Gastroesophageal sphincter (tissue), 4 donors: ENCODE measurements around the gene P2RY14. TPM values are rescaled to one million over a fixed set of nuclear protein-coding genes. Genes with fewer than 3 reads are reported as not detected.

ENCODE experiments used
- ATAC-seq: fragments of 150-250 bp; one replicate; pipeline ENCODE4 v1.9.1; 2016; ENCODE audit warnings: mild to moderate bottlenecking, moderate library complexity
- H3K27ac ChIP-seq, 4 donors: fragments of 200-600 bp; sonication (generic) in 3 of 4; 1 replicate in 3 of 4; 2 replicates in 1 of 4; pipeline ENCODE4 v1.5.1; 2016 to 2019
- H3K27me3 ChIP-seq: fragments of 200-600 bp; sonication (generic); one replicate; pipeline ENCODE4 v1.5.1; 2019
- H3K36me3 ChIP-seq, 2 donors: fragments of 200-600 bp; sonication (generic); one replicate each; pipeline ENCODE4 v1.5.1; 2019; ENCODE audit warnings: control low read depth in 1 of 2
- H3K4me1 ChIP-seq, 3 donors: fragments of 200-600 bp; sonication (generic); 1 replicate in 2 of 3; 2 replicates in 1 of 3; pipeline ENCODE4 v1.5.1; 2016 to 2019; ENCODE audit warnings: control low read depth in 2 of 3
- H3K4me3 ChIP-seq, 2 donors: fragments of 200-600 bp; sonication (generic); one replicate each; pipeline ENCODE4 v1.5.1; 2019; ENCODE audit warnings: mild to moderate bottlenecking in 1 of 2, moderate library complexity in 1 of 2
- H3K9me3 ChIP-seq, 3 donors: fragments of 200-600 bp; sonication (generic); one replicate each; pipeline ENCODE4 v1.5.1; 2017 to 2019; ENCODE audit warnings: control low read depth in 2 of 3
- EP300 ChIP-seq: sonication (generic); formaldehyde crosslinking; IDR thresholded peaks from one replicate; pipeline ENCODE4 v1.6.1; 2017; ENCODE audit warnings: antibody characterized with exemption, mild to moderate bottlenecking
- POLR2A ChIP-seq, 2 donors: fragments of 450-650 bp; IDR thresholded peaks; one replicate each; pipeline ENCODE4 v1.6.1; 2017; ENCODE audit warnings: antibody characterized with exemption in 2 of 2, mild to moderate bottlenecking in 2 of 2, moderate library complexity in 1 of 2
- POLR2AphosphoS5 ChIP-seq: sonication (generic); formaldehyde crosslinking; IDR thresholded peaks from one replicate; pipeline ENCODE4 v1.6.1; 2017; ENCODE audit warnings: antibody characterized with exemption
- WGBS, 2 donors: methylation state at CpG; one replicate each; pipeline ENCODE4 v1.1.5; 2018; ENCODE audit warnings: low coverage in 1 of 2; 5-methylcytosine and 5-hydroxymethylcytosine counted together
- total RNA-seq, 4 donors: library from RNA; depleted of rRNA; stranded (reverse); fragments of >200 nt; gene quantifications; one replicate each; pipeline ENCODE4 v1.1.0, GENCODE V29; 2016
- TF ChIP-seq, protein P1 (sequence below), 4 experiments: fragments of 200-600 bp in 2 of 4; fragments of 450-650 bp in 2 of 4; sonication (generic) in 1 of 4; IDR thresholded peaks; one replicate each; pipeline ENCODE4 v1.5.1; 2017 to 2019; ENCODE audit warnings: antibody characterized with exemption in 4 of 4, mild to moderate bottlenecking in 2 of 4, moderate library complexity in 2 of 4

The P2RY14 gene
- total RNA-seq, result 10 to 100 TPM in 3 of 4 donors, 1 to 10 TPM in 1; 1.8 to 90.5 (median 16.2) TPM

DNA sequence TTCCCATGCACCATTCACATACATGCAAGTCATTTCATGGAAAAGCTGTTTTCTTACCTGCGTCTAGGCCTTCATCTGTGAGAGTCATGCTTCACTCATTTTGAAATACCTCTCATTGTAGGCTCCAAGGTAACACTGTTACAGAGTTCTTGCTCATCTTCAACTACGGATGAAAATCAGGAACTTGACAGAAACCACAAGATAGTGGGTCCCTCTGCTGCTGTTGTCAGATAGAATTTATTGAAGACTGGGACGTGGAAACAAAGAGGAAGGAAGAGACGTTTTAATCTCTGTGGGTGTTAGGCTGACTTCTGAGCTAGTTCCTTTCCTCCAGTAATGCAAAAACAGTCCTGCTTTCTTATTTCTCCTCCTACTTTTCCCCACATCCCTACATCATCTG lies at the start of gene P2RY14:
P2RY14 (minus strand) TSS at position 313 of the 400 bp plus-strand sequence. CDS start 64,226 bp downstream, outside the sequence.
- ATAC-seq, result no peak
- H3K27me3 ChIP-seq, result no peaks in the 10 kb centered on the region
- WGBS, 2 donors, result 57 to 69% methylated on average over 3 to 4 of the region's 4 CpGs

DNA sequence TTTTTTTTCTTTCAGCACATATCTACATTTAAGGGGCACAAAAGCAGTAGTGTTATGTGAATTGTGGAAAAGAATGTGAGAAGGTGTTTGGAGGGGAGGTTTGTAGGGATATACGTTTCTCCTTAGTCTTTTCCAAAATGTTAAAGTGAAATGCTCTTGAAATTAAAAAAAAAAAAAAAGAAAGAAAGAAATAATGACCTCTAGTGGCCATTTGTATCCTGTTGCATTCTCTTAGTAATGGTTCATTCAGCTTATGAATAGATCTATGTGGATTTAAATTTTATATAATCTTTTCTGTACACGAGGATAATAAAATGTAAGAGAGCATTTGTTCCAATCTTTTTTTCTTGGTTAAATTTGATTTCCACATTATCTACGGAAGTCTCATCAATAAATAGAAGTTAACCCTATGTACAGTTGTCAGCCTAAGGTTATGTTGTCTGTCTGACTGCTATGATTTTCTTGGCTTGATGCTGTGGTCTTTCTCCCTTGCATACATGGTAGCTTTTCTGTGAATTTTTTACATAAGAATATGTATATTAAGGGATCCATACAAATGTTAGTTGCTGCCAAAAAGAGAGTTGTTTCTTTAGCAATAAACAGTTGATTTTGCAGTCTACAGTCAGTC lies 49.3 kb upstream of the P2RY14 start:
- no peaks in the 10 kb centered on the region for H3K9me3 ChIP-seq
- no peaks in the 10 kb centered on the region for H3K36me3 ChIP-seq
- 9 to 23% methylated on average over 3 of the region's 3 CpGs for WGBS, 2 donors
- no peak overlapping the region for H3K27ac ChIP-seq
- no peak for ATAC-seq
- no peaks in the 10 kb centered on the region for H3K27me3 ChIP-seq
- H3K4me3 ChIP-seq, result no peak overlapping the region
- no peaks in the 10 kb centered on the region for H3K4me1 ChIP-seq
- TF ChIP-seq, protein P1, sequence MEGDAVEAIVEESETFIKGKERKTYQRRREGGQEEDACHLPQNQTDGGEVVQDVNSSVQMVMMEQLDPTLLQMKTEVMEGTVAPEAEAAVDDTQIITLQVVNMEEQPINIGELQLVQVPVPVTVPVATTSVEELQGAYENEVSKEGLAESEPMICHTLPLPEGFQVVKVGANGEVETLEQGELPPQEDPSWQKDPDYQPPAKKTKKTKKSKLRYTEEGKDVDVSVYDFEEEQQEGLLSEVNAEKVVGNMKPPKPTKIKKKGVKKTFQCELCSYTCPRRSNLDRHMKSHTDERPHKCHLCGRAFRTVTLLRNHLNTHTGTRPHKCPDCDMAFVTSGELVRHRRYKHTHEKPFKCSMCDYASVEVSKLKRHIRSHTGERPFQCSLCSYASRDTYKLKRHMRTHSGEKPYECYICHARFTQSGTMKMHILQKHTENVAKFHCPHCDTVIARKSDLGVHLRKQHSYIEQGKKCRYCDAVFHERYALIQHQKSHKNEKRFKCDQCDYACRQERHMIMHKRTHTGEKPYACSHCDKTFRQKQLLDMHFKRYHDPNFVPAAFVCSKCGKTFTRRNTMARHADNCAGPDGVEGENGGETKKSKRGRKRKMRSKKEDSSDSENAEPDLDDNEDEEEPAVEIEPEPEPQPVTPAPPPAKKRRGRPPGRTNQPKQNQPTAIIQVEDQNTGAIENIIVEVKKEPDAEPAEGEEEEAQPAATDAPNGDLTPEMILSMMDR (IDR thresholded peaks at IDR 0.05), result peak in 3 of 4 experiments; percentile 22 to 60 (median 42)
- TF ChIP-seq EP300 (no peak), POLR2AphosphoS5 (no peak), POLR2A (IDR thresholded peaks at IDR 0.05) (no peak)

More for the DNA sequence above, at the start of gene P2RY14:
- Histone ChIP-seq H3K27ac (peak within 1 kb of the TSS in 3 of 4 donors; percentile 30 to 49 (median 34)), H3K9me3 (no peaks in the 10 kb centered on the region), H3K36me3 (no peaks in the 10 kb centered on the region), H3K4me1 (peaks cover 0 to 43% (median under 1%) of the 10 kb centered on the region in 3 donors), H3K4me3 (peak within 1 kb of the TSS; percentile 27 to 37)
- TF ChIP-seq POLR2AphosphoS5 (no peak), POLR2A (IDR thresholded peaks at IDR 0.05) (no peak), EP300 (no peak)
- TF ChIP-seq, protein P1 (IDR thresholded peaks at IDR 0.05), result no peak

DNA sequence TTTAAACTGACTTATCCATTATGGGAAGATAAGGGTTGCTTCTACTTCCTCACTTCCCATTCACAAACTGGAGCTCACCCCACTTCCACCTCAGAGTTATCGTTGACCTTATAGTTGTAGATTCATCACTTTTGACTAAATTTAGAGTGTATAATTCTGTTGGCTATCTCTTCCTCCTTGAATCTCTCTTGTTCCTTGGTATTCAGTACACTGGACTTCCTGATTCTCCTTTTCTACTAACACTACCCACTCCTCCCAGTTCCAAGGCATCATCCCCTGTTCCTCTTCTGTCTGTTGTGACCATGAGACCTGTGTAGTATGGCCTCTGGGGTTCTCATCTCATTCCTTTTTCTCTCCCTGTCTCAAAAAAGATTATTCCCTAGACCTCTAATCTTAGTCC lies 44.2 kb upstream of the P2RY14 start:
- Histone ChIP-seq H3K4me3 (no peak overlapping the region), H3K9me3 (no peaks in the 10 kb centered on the region), H3K27ac (no peak overlapping the region), H3K36me3 (no peaks in the 10 kb centered on the region), H3K27me3 (no peaks in the 10 kb centered on the region), H3K4me1 (no peaks in the 10 kb centered on the region)
- TF ChIP-seq EP300, result no peak
- TF ChIP-seq POLR2A (IDR thresholded peaks at IDR 0.05), result no peak
- TF ChIP-seq, protein P1 (IDR thresholded peaks at IDR 0.05), result no peak
- TF ChIP-seq POLR2AphosphoS5, result no peak
- 95 to 100% methylated on average over 1 of the region's 1 CpG for WGBS, 2 donors
- ATAC-seq, result no peak

DNA sequence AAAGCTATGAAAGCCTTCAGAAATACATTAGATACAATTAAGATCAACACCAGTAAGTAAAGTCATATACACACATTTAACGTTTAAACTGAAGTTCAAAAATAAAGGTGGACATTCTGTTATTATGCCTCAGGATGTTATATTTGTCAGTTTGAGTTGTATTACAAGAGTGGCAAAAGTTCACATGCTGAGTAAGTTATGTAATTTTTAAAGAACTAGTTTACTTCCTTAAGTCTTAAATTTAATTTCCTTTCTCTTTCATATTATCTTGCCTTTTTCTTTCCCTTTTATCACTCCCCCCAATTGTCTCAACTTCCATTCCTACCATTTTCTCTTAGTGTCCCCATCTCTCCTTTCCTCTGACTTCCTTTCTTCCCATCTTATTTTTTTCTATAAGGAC lies 43.2 kb upstream of the P2RY14 start:
- Histone ChIP-seq H3K36me3 (no peaks in the 10 kb centered on the region), H3K27ac (no peak overlapping the region), H3K4me3 (no peak overlapping the region), H3K27me3 (no peaks in the 10 kb centered on the region), H3K9me3 (no peaks in the 10 kb centered on the region), H3K4me1 (no peaks in the 10 kb centered on the region)
- WGBS, 2 donors, result 33 to 79% methylated on average over 1 of the region's 1 CpG
- no peak for ATAC-seq
- TF ChIP-seq, protein P1 (IDR thresholded peaks at IDR 0.05), result no peak
- TF ChIP-seq POLR2AphosphoS5 (no peak), EP300 (no peak), POLR2A (IDR thresholded peaks at IDR 0.05) (no peak)

DNA sequence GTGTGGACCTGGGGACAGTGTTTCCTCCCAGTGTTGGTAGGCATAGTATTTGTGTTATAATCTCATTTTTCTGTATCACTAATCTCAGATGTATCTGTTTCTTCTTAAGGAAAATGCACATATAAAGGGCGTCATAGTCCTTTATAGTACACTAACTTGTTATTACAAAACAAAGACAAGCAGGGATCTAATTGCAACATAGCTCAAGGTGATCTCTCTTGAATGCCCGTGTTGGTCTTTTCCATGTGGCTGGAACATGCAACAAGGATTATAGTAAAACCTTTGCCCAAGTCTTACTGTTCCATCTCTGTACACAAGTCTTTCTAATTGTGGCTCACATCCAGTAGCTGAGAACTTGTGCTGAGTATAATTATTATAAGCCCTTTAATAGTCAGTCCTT lies 41.8 kb upstream of the P2RY14 start:
- no peak overlapping the region for H3K27ac ChIP-seq
- no peaks in the 10 kb centered on the region for H3K27me3 ChIP-seq
- no peak overlapping the region for H3K4me3 ChIP-seq
- H3K4me1 ChIP-seq, result no peaks in the 10 kb centered on the region
- WGBS, 2 donors, result 88 to 100% methylated on average over 1 to 2 of the region's 2 CpGs
- no peaks in the 10 kb centered on the region for H3K36me3 ChIP-seq
- no peak for ATAC-seq
- no peaks in the 10 kb centered on the region for H3K9me3 ChIP-seq
- TF ChIP-seq POLR2A (IDR thresholded peaks at IDR 0.05), result no peak
- TF ChIP-seq, protein P1 (IDR thresholded peaks at IDR 0.05), result no peak
- no peak for TF ChIP-seq EP300
- no peak for TF ChIP-seq POLR2AphosphoS5
